Ovary (tissue), 9 donors: ENCODE data around the gene MTERF4. TPM values are rescaled to one million over a fixed set of nuclear protein-coding genes. Genes with fewer than 3 reads are reported as not detected.

Experiments used
- DNase-seq, 5 donors: peaks; one replicate each; pipeline ENCODE4 v3.0.0-alpha.2; 2019 to 2020
- H3K27ac ChIP-seq, 2 donors: fragments of 200-600 bp; one replicate each; pipeline versions ENCODE4 v1.5.1 to v1.8.0; 2019 to 2022
- H3K27me3 ChIP-seq: fragments of 200-600 bp; one replicate; pipeline ENCODE4 v1.8.0; 2022
- H3K36me3 ChIP-seq: fragments of 200-600 bp; sonication (generic); one replicate; pipeline ENCODE4 v1.5.1; 2019
- H3K4me1 ChIP-seq: one replicate; pipeline ENCODE4 v1.8.1; 2013; ENCODE audit warnings: mild to moderate bottlenecking, moderate library complexity; ENCODE audit not compliant: insufficient read depth
- H3K4me3 ChIP-seq: fragments of 200-600 bp; sonication (generic); one replicate; pipeline ENCODE4 v1.5.1; 2017
- H3K9me3 ChIP-seq, 2 donors: fragments of 200-600 bp in 1 of 2; sonication (generic) in 1 of 2; one replicate each; pipeline versions ENCODE4 v1.5.1 to v1.8.1; 2013 to 2019; ENCODE audit warnings: mild to moderate bottlenecking in 1 of 2, moderate library complexity in 1 of 2
- EP300 ChIP-seq: sonication (generic); formaldehyde crosslinking; IDR thresholded peaks from one replicate; pipeline ENCODE4 v1.6.1; 2017; ENCODE audit warnings: antibody characterized with exemption
- POLR2A ChIP-seq: fragments of 450-650 bp; IDR thresholded peaks from one replicate; pipeline ENCODE4 v1.6.1; 2017; ENCODE audit warnings: antibody characterized with exemption, mild to moderate bottlenecking, moderate library complexity
- WGBS, 3 donors: extraction: QIAGEN DNeasy Blood & Tissue Kit in 1 of 3; methylation state at CpG; one replicate each; pipeline versions ENCODE4 v1.1.5 to v1.1.7; 2013 to 2017; 5-methylcytosine and 5-hydroxymethylcytosine counted together
- intact Hi-C, 4 donors: fragments of 100-400 bp; cut with DNase I; formaldehyde crosslinking; loops; one replicate each; pipeline versions ENCODE4 v1.11.0 to v1.15.1; 2022 to 2023
- polyA plus RNA-seq, 2 donors: library from polyadenylated mRNA; stranded (reverse); fragments of 200-250 nt in 1 of 2; fragments of 350-450 nt in 1 of 2; fragmentation: Illumina TruSeq in 1 of 2; extraction: RNeasy Lipid Tissue Mini Kit (QIAGEN cat#74804) in 1 of 2; gene quantifications; one replicate each; pipeline ENCODE4 v1.2.3, GENCODE V29; 2013 to 2014
- total RNA-seq, 7 donors: library from RNA; depleted of rRNA in 2 of 7; stranded (reverse); fragments of >200 nt in 2 of 7; fragmentation: NEBNext Ultra II Directional in 3 of 7; extraction: Animal tissue kit (Norgen Biotek cat#: 25700) in 3 of 7; gene quantifications; one replicate each; pipeline versions ENCODE4 v1.1.0 to v1.2.4, GENCODE V29; 2016 to 2023
- TF ChIP-seq, protein P1 (sequence below), 3 donors: fragments of 450-650 bp in 2 of 3; fragments of 200-600 bp in 1 of 3; IDR thresholded peaks; one replicate each; pipeline versions ENCODE4 v1.5.1 to v1.8.0; 2016 to 2022; ENCODE audit warnings: antibody characterized with exemption in 3 of 3, mild to moderate bottlenecking in 1 of 3
- donor health status: DM: no; HTN: no; CAD: no; lungs with moderate emphysema.
- donor health status: DM: no; HTN: no; CAD: no.
- donor health status: Bipolar disorder and iron deficiency.
- donor health status: DM: yes; HTN: yes; CAD: no.
- donor health status: DM: no; HTN: no; CAD: no.
- donor health status: DM: yes; HTN: yes; CAD: no.

Gene MTERF4
- total and polyA plus RNA-seq, 9 donors: 24.8 to 60.7 (median 41.6) TPM

DNA sequence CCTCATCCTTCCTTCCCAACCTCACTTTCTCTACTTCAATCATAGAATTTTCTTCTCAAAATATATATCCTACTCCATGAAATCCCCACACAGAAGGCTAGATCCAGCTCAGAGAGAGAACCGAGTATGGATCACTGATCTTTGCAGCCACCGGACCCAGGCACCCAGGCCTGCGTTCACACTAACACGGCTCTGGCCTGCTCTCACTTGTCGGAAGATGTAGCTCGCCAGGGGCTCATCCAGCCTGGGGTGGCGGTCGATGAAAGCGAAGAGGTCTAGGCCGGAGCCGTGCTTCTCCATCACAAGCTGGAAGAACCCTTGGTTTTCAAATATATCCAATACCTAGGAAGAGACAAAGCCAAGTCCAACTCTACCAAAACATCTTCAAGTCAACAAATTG lies 12.7 kb upstream of the MTERF4 start:
- intact Hi-C loops: no loop called here

DNA sequence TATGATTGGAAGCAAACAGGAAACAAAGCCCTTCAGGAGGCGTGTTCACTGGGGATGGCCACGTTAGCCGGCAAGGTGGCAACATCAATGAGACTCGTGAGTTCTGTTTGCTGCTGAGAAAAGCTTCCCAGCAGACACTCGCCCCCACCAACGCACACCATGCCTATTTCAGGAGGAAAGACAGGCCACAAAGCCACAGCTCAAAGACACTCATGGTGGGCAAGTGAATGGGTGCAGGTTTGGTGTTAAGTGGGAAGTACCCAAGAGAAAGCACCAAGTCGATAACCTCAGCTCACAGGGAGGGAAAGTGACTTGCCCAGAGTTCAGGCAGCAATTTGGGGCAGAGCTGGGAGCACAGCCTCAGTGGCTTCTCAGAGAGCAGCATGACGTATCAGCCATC lies 10.5 kb upstream of the MTERF4 start:
- no peak overlapping the region for H3K4me3 ChIP-seq
- no peaks in the 10 kb centered on the region for H3K27me3 ChIP-seq
- no peak for DNase-seq
- 84 to 88% (median 84%) methylated on average over 8 of the region's 8 CpGs for WGBS, 3 donors
- no peaks in the 10 kb centered on the region for H3K36me3 ChIP-seq
- no peak overlapping the region for H3K27ac ChIP-seq
- H3K9me3 ChIP-seq: no peaks in the 10 kb centered on the region
- intact Hi-C loops: no loop called here
- TF ChIP-seq, protein P1, sequence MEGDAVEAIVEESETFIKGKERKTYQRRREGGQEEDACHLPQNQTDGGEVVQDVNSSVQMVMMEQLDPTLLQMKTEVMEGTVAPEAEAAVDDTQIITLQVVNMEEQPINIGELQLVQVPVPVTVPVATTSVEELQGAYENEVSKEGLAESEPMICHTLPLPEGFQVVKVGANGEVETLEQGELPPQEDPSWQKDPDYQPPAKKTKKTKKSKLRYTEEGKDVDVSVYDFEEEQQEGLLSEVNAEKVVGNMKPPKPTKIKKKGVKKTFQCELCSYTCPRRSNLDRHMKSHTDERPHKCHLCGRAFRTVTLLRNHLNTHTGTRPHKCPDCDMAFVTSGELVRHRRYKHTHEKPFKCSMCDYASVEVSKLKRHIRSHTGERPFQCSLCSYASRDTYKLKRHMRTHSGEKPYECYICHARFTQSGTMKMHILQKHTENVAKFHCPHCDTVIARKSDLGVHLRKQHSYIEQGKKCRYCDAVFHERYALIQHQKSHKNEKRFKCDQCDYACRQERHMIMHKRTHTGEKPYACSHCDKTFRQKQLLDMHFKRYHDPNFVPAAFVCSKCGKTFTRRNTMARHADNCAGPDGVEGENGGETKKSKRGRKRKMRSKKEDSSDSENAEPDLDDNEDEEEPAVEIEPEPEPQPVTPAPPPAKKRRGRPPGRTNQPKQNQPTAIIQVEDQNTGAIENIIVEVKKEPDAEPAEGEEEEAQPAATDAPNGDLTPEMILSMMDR (IDR thresholded peaks at IDR 0.05): no peak
- no peaks in the 10 kb centered on the region for H3K4me1 ChIP-seq

More for the DNA sequence above, 12.7 kb upstream of the MTERF4 start:
- Histone ChIP-seq H3K4me1 (no peaks in the 10 kb centered on the region), H3K4me3 (no peak overlapping the region), H3K27ac (no peak overlapping the region), H3K9me3 (no peaks in the 10 kb centered on the region), H3K36me3 (no peaks in the 10 kb centered on the region), H3K27me3 (no peaks in the 10 kb centered on the region)
- 92 to 97% (median 95%) methylated on average over 11 of the region's 11 CpGs for WGBS, 3 donors
- no peak for TF ChIP-seq EP300
- TF ChIP-seq POLR2A: no peak
- TF ChIP-seq, protein P1 (IDR thresholded peaks at IDR 0.05): no peak
- DNase-seq: no peak

DNA sequence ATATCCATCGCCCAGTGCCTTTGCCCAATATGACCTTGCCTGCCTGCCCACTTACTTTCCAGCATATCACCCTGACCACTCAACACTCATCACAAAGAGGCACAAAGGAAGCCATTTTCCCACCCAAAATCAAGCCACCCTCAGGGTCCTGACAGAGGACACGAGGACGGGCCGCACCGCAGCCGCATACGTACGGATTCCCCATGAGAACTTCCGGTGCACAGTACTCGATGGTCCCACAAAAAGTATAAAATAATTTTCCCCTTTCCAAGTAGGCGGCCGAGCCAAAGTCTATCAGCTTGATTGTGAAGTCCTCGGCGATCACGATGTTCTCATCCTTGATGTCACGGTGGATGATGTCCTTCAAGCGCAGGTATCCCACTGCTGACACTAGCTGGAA lies 10.0 kb upstream of the MTERF4 start:
- intact Hi-C loops: no loop called here
- no peak overlapping the region for H3K27ac ChIP-seq
- DNase-seq: no peak
- TF ChIP-seq POLR2A: no peak
- TF ChIP-seq EP300: no peak
- TF ChIP-seq, protein P1 (IDR thresholded peaks at IDR 0.05): no peak
- no peak overlapping the region for H3K4me3 ChIP-seq
- no peaks in the 10 kb centered on the region for H3K36me3 ChIP-seq
- H3K27me3 ChIP-seq: no peaks in the 10 kb centered on the region
- H3K4me1 ChIP-seq: no peaks in the 10 kb centered on the region
- WGBS, 3 donors: 93 to 96% (median 93%) methylated on average over 17 of the region's 17 CpGs
- no peaks in the 10 kb centered on the region for H3K9me3 ChIP-seq

DNA sequence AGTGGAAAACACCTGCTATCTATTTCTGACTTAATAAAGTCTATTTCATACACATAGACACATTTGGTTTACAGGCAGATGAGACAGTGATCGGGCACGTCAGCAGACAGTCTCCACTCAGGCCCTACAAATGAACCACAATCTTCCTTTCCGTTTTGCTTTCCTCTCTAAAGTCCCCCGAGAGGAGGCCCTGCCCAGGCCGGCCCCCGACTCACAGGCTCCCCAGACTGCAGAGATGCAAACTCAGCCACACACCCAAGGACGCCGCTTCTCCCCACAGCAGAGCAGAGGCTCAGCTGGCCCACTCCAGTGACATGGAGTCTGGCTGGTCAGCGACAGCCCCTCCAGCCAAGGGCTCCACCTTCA lies 9.3 kb upstream of the MTERF4 start:
- H3K9me3 ChIP-seq: no peaks in the 10 kb centered on the region
- no peak overlapping the region for H3K4me3 ChIP-seq
- no peaks in the 10 kb centered on the region for H3K36me3 ChIP-seq
- H3K27ac ChIP-seq: no peak overlapping the region
- WGBS, 3 donors: 87 to 92% (median 90%) methylated on average over 9 of the region's 9 CpGs
- H3K4me1 ChIP-seq: no peaks in the 10 kb centered on the region
- TF ChIP-seq, protein P1 (IDR thresholded peaks at IDR 0.05): no peak
- TF ChIP-seq EP300 (no peak), POLR2A (no peak)
- intact Hi-C loops: no loop called here
- no peaks in the 10 kb centered on the region for H3K27me3 ChIP-seq
- DNase-seq: no peak
